HG03280 (cell line): ENCODE measurements around the gene ARRB1.
"Not testable (repeated sequence)": the region's sequence is repeated elsewhere in the genome, so short reads cannot be mapped to it uniquely, and the experiment has no call there.

Experiments used
- ATAC-seq: cut with Tn5 transposase; IDR thresholded peaks from one replicate; pipeline ENCODE4 v1.9.1; 2021; ENCODE audit warnings: mild to moderate bottlenecking, moderate library complexity; ENCODE audit not compliant: unreplicated experiment

ARRB1 gene

DNA sequence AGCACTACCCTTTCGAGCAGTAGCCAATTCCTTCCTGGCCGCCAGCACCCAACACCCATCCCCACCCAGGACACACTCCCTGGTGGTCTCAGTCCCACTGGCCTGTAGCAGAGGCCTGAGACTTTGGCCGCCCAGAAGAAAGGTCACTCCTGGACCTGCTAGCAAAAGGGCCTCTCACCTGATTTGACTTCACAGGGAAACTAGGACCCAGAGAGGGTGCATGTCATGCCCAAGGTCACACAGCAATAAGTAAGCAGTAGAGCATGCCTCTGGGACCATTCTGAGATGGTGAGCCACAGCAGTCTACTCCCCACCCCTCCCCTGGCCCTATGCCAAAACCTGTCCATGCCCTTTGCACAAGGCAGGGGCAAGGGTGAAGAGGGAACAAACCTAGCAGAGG lies 7.3 kb downstream of the ARRB1 start:
- no peak for ATAC-seq

GRCh38 chr11:75342966-75343870 lies 8.2 kb downstream of the ARRB1 start:
- no peak for ATAC-seq

DNA sequence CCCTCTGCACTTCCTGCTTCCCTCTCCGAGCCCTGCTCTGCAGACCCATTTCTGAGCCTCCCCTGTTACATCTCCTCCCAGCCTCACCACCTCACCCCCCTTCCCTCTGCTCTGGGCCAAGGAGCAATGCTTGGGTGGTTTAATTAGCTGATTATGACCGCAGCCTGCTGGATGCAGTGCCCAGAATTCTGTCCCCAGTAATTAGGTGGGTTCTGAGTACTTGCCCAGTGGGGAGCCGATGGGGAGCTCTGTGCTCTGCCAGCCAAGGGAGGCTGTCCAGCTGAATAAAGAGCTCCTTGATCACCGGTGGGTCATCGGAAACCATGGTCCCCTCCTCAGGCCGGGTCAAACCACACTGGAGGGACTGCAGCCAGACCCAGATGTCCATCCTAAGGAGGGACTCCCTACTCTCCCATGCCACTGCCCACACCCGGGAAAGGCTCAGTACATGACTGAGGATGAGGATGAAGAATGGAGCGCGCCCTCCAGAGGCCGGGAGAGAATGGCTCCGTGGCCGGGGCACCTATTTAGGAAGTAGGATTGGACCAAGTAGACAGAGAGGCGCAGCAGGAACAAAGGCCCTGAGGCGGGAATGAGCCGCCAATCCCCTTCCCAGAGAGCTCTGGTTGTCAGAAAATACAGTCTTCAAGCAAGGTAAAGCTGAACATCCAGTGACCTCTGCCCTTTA lies 9.1 kb downstream of the ARRB1 start:
- ATAC-seq: no peak

- ATAC-seq: no peak
These were observed 9.8 kb downstream of the ARRB1 start for GRCh38 chr11:75341612-75342011.

DNA sequence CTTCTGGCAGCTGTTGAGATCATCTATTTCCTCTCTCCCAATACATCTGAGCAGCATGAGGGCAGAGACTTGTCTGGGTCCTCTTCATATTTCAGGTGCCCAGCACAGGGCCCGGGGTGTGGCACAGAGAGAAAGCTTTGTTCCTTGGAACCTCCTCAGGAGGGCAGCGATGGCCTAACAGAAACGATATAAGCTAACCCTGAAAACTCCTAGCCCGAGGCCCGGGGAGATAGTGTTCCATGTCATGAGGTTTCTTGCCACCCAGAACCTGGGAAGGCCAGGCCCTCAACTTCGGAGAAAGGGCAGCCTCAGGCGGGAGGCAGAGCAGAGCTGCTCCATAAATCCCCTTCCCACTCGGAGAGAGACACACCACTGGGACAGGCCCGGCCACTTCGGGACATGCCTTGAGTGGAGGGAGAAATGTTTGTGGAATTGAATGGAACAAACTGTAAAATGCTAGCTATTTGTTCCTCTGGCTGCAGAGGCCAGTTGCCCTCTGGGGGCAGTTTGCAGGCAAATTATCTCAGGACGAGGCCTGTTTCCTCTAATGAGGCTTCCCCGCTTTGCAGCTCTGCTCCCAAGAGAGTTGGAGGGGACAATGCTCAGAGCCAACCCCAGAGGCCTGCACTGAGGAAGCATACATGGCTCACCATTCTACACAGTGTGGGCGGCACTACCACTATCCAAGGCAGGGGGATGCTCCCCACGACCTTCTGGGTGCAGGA lies 11.6 kb downstream of the ARRB1 start:
- ATAC-seq: no peak

DNA sequence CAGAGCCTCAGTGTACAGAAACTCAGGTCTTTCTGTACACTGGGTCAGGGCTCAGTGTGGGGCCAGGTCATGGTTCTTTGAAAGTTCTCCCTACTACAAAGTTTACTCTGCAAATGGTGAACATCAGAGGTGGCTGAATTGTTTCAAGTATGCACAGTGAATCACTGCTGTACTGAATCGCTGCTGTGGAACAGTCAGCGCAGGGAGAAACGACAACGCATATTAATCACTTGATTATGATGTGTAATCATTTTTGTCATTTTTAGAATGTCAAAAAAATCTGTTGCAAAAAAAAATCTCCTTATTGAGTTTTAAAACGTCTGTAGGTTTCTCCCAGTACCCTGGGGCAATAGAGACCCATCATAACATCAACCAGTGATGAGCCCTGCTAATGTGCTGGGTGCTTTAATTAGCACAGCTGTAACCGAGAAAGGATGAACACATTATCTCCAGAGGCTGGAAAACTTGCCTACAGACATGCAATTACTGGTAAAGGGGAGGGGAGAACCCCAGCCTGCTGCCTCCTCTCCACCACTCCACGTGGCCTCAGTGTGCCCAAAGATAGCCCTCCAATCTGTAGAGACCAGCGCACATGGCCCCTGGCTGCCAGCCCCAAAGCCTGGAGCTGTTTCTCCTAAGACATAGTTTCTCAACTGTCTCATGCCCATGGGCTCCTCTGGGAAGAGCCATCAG lies 12.8 kb downstream of the ARRB1 start:
- ATAC-seq: no peak

DNA sequence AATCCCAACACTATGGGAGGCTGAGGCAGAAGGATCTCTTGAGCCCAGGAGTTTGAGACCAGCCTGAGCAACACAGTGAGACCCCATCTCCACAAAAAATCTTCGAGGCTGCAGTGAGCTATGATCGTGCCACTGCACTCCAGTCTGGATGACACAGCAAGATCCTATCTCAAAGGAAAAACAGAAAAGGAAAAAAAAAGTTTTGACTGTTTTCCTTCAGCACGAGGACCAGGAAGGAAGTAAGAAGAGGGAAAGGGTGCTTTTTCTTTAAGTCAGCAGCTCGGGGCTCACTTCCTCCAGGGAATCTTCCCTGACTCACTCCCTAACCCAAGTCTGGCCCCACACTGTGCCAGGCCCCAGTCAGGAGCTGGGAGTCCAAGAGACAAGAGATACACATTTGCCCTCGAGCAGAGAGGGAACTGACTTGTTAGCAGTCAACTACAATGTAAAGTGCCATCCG lies 14.2 kb downstream of the ARRB1 start:
- ATAC-seq: no peak

DNA sequence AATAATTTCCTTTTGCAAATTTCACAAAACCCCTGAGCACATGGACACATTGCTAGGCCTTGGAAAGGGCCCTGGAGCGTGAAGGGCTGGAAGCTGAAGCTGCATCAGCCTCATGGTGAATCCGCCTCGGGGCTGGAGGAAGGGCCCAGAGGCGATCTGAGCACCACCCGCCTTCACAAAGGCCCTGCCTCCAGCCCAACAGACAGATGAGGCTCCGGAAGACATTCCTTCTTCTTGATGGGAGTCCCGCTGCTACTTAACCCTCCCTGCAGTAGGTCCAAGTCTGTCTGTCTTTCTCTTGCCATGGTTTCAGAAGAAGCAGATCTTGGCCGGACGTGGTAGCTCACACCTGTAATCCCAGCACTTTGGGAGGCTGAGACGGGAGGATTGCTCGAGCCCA lies 16.5 kb downstream of the ARRB1 start:
- no peak for ATAC-seq

DNA sequence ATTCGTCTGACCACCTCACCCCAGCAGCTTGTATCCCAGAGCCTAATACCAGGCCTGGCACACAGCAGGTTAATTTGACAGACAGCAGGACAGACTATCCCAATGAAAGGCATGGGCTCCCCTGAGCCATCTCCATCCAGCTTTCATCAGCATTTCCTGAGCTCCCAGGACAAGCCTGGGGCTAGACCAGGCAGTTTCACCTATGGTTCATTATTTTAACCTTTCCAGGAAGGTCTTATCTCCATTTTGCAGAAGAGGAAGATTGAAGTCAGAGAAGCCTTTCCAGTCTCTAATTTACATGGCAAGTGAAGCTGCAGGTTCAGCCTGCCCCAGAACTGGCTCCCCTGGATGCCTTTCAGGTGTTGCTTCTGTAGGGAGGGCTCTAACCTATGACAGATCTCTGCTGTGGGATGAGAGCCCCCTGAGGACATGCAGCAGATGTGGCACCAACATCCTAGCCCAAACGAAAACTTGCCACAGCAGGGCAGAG lies 17.0 kb downstream of the ARRB1 start:
- no peak for ATAC-seq

- no peak for ATAC-seq
These were observed 17.7 kb downstream of the ARRB1 start for GRCh38 chr11:75333807-75334140.

GRCh38 chr11:75333022-75333806 lies 18.2 kb downstream of the ARRB1 start:
- no peak for ATAC-seq

GRCh38 chr11:75331761-75332160 lies 19.7 kb downstream of the ARRB1 start:
- not testable (repeated sequence) for ATAC-seq

DNA sequence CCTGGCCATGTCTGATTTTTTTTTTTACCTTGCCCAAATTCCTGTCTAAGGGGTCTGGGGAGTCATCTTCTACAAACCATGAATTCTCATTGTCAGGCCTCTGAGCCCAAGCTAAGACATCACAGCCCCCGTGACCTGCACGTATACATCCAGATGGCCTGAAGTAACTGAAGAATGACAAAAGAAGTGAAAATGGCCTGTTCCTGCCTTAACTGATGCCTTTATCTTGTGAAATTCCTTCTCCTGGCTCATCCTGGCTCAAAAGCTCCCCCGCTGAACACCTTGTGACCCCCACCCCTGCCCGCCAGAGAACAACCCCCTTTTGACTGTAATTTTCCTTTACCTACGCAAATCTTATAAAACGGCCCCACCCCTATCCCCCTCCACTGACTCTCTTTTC lies 20.2 kb downstream of the ARRB1 start:
- not testable (repeated sequence) for ATAC-seq

DNA sequence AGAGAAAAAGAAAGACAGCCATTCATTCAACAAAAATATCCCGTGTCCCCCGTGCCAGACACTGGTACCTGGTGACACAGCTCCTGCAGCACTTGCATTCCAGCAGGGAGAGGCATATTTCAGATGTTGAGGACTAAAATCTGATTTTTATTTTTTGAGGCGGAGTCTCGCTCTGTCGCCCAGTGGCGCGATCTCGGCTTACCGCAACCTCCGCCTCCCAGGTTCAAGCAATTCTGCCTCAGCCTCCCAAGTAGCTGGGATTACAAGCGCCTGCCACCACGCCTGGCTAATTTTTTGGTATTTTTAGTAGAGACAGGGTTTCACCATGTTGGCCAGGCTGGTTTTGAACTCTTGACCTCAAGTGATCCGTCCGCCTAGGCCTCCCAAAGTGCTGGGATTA lies 20.6 kb downstream of the ARRB1 start:
- ATAC-seq: not testable (repeated sequence)

DNA sequence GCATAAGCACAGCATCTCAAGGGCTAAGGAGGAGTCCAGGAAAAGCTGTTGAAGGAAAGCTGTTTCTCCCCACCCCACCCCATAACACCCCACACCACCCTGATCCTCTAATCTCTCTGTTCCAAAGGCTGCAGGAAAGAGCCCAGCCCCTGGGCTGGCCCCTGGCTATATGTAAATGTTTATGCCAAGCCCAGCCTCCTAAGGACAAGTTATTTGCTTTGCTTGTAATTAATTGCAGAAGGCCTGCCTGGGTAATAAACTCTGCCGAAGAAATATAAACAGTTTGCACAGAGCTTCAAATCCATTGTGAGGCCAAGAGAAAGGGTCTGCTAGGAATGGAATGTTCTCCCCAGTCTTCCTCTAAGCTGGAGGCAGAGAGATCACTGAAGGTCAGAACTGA lies 21.2 kb downstream of the ARRB1 start:
- ATAC-seq: no peak

DNA sequence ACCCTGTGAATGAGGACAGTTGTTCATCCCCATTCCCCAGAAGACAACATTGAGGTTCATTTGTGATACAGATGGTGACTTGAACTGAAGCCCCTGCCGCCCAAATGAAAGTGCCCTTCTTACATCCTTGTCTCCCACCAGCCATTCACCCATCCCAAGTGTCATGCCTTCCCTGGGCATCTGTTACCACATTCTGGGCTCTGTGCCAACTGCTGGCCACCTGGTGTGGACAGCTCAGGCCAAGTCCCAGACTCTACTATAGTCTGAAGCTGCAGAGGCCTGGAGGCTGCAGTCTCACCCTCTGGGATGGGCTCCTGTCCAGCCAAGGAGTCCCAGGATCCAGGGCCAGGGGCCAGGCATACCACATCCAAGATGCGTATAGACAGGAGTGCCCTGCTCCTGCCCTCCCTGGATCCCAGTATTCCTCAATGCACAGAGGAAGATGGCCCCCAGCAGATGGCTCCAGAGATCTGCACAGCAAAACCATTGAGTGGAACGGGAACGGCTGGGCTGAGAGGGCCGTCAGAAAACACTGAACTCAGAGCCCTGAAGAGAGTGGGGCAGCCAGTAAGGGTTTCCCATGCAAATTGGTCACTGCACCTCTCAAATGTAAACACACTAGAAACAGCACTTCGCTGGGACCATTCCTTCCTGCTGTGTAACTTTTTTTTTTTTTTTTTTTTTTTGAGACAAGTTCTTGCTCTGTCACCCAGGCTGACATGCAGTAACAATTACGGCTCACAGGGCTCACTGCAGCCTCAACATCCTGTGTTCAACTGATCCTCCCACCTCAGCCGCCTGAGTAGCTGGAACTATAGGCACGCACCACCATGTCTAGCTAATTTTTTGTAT lies 22.8 kb downstream of the ARRB1 start:
- no peak for ATAC-seq

- ATAC-seq: no peak
These were observed 25.0 kb downstream of the ARRB1 start for GRCh38 chr11:75326439-75326810.

DNA sequence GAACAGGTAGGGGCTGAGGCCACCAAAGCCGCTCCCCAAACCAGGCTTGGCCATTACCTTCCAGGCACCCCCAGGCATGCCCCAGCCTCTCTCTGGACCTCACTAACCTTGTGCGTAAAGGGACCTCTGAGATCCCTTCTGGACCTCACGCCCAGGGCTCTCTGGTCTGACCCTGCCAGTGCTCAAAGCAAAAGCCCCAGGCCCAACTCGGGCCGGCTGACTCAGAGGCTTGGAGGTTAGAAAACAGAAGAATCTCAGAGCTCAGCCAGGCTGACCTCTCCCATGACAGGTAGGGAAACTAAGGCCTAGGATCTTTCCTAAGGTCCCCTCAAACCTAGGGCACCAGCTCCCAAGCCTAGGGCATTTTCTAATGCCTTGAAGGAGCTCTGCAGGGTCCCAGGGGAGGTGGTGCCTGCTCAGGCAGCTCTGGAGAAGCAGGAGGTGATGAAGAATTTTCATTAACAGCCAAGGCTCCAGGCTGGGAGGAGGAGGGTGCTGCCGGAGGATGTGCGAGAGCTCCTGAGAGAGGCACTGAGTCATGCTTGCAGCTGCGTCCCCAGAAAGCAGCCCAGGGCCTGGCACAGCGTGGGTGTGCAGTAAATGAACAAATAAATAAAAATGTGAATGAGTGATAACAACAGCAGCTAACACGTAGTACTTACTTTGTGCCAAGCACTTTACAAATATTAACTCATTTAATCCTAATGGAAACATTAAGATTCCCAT lies 25.6 kb downstream of the ARRB1 start:
- ATAC-seq: no peak

- no peak for ATAC-seq
These were observed 26.7 kb downstream of the ARRB1 start for GRCh38 chr11:75324740-75325139.
